Tongue (tissue), 2 donors: ENCODE results near the gene SV2B. TPM values are rescaled to one million over a fixed set of nuclear protein-coding genes. Genes with fewer than 3 reads are reported as not detected.

Experiments used
- DNase-seq: peaks from one replicate; pipeline ENCODE4 v3.0.0-alpha.2; 2015
- total RNA-seq: library from RNA; depleted of rRNA; stranded (reverse); fragments of >200 nt; gene quantifications from one replicate; pipeline ENCODE4 v1.2.3, GENCODE V29; 2014

The SV2B gene
- total RNA-seq, 1 donor from 2014 or later: 4.5 TPM

- DNase-seq: no peak
Observed at GRCh38 chr15:91237445-91237844, 137.4 kb downstream of the SV2B start.

- DNase-seq: no peak
Observed at GRCh38 chr15:91238644-91239425, 138.8 kb downstream of the SV2B start.

DNA sequence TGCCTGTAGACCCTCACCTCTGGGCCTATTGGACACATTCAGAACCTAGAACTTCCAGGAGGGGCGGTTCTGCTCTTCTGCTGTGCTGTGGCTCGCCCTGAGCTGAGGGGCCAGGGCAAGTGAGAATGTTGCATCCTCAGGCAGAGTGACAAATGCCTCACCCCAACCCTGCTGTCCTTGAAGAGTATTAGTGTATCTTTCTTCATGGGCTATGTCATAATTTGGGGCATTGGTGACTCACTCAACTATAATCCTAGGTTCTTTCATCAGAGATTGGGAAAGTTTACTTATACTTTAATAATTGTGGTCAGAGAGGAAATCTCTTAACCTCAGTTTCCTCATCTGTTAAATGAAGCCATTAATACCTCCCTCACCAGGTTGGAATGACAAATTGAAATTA is 143.8 kb downstream of the SV2B start:
- DNase-seq: no peak

GRCh38 chr15:91244919-91245318 is 144.9 kb downstream of the SV2B start:
- no peak for DNase-seq

DNA sequence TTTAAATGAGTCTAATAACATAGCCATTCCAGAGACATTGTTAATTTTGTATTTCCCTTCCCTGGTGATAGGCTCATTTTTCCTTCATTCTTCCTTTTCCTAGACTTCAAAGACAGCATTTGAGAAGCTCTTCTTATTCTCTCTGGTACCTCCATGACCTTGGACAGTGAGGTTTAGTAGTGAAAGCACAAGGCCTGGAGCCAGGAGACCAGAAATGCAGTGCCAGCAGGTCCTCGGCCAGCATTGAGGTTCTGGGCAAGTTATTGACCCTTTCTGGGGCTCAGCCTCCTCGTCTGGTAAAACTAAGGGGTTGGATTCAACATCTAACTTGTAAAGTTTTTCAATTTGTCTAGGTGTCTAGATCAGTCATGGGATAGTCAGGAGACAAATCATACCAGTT is 146.9 kb downstream of the SV2B start:
- DNase-seq: no peak

GRCh38 chr15:91249591-91249990 is 149.5 kb downstream of the SV2B start:
- no peak for DNase-seq

- no peak for DNase-seq
Observed at GRCh38 chr15:91252322-91252721, 152.3 kb downstream of the SV2B start.

DNA sequence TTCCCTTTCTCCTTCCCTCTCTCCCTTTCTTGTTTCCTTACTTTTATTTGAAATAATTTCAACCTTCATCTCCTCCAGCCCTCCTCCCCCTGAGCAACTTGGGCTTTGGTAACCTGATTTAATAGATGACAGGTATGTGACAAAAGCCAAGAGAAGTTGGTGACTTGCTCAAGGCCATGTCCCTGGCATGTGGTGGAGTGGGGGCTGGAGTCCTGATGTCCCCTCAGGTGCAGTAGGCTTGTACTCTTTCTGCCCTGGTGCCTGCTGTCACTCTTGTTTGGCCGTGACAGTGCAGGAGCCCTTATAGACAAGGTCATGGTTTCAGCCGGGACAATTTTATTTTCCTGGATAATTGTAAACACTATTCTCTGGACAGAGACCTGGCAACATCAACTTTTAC is 152.7 kb downstream of the SV2B start:
- no peak for DNase-seq

GRCh38 chr15:91253605-91254004 is 153.5 kb downstream of the SV2B start:
- no peak for DNase-seq

GRCh38 chr15:91254766-91255165 is 154.7 kb downstream of the SV2B start:
- no peak for DNase-seq

- no peak for DNase-seq
Observed at GRCh38 chr15:91255670-91256192, 155.7 kb downstream of the SV2B start.

- DNase-seq: no peak
Observed at GRCh38 chr15:91257746-91258414, 157.8 kb downstream of the SV2B start.

GRCh38 chr15:91258415-91258759 is 158.3 kb downstream of the SV2B start:
- DNase-seq: no peak

GRCh38 chr15:91259077-91259476 is 159.0 kb downstream of the SV2B start:
- no peak for DNase-seq

DNA sequence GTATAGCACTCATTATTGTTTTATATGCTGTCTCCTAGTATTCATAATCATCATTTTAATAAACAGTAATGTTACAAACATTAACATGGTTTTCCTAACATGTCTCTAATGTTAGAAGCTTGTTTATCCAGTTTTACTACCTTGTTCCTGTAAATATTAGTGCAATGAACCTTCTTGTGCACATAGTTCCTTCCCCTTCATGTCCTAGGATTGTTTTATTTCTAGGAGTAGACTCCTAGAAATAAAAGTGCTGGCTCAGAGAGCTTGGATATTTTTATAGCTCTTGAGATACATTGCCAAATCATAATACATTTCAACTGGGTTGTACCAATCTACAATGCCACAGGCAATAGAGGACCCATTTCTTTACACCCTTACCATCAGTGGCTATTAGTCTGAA is 161.3 kb downstream of the SV2B start:
- DNase-seq: no peak

DNA sequence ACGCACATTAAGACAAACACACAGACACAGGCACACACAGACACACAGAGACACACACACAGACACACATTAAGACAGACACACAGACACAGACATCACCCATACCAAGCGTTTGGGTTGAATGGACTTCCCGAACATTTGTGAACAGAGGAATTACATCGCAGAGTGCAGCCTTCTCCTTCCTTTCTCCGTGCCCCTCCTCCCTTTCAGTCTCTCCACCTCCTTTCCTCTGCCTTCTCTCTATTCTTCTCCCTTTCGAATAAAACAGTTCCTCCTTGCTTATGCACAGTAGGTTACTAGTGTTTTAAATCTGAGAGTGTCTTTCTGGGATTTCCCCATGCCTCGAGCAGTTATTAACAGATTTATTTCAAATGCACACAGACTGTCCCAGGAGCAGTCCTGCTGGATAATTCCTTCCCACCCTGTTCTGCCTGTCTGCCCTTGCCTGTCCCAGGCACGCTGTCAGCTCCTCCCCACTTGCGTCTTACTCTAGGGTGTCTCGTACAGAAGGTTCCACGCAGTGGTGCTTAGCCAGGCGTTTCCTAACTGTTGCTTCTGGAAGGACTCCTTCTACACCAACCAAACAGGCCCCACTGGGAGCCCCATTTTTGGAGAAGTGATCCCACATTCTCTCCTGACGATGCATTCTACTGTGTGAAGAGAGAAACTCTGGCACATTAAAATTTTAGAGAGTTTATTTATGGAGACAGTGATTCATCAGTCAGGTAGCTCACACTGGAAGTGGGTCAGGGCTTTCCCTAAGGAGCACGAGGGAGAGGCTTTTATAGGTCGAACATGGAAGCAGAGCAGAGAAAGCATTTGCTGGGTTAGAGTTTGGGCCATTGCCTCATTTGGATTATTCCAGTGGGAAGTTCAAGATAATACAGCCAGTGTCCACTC is 163.8 kb downstream of the SV2B start:
- peak; percentile 16 for DNase-seq

DNA sequence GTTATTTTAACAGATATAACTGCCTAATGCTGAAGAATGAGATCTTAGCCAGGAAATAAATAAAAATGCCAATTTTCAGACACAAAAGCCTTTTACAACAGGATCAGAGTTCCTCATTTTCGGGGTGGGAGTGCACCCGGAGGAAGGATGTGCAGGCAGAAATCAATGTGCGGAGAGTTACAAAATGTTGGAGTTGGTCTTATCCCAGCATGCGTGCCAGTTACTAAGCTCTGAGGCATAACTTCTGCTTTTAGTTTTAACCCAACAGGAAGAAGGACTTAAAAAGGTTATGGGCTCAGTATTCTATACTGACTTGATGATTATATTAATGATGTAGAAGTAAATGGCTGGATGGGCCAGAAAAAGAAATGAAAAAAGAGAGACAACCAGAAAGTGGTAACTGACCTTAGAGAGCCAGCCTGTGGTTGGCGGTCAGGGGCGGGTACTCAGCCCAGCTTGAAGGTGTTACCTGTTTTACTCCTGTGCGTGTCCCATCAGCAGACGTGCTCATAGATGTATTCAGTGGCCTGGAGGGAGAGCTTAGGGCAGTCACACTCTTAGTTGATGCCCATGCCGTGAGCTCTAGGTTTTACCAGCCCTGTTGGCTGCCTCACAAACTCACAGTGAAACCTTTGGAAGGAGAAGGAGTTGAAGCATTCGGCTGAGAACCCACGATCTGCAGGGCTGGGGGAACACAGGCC is 164.7 kb downstream of the SV2B start:
- no peak for DNase-seq

GRCh38 chr15:91265416-91265940 is 165.4 kb downstream of the SV2B start:
- DNase-seq: no peak

GRCh38 chr15:91268510-91268909 is 168.5 kb downstream of the SV2B start:
- no peak for DNase-seq

DNA sequence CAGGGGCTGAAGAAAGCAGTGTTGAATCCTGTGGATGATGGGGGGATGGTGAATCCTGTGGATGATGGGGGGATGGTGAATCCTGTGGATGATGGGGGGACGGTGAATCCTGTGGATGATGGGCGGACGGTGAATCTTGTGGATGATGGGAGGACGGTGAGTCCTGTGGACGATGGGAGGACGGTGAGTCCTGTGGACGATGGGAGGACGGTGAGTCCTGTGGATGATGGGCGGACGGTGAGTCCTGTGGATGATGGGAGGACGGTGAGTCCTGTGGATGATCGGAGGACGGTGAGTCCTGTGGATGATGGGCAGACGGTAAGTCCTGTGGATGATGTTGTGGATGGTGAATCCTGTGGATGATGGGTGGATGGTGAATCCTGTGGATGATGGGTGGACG is 170.7 kb downstream of the SV2B start:
- DNase-seq: no peak

- peak; percentile 90 for DNase-seq
Observed at GRCh38 chr15:91271565-91272153, 171.6 kb downstream of the SV2B start.
